Daoy (cell line): ENCODE measurements around the gene MYO15B. TPM values are rescaled to one million over a fixed set of nuclear protein-coding genes. Genes with fewer than 3 reads are reported as not detected.
"Not testable (repeated sequence)": the region's sequence is repeated elsewhere in the genome, so short reads cannot be mapped to it uniquely, and the experiment has no call there.

Experiments
- DNase-seq: peaks from one replicate; pipeline ENCODE4 v3.0.0-alpha.2; 2015; ENCODE audit warnings: low read depth
- total RNA-seq: library from RNA; depleted of rRNA; stranded (reverse); fragments of >200 nt; shearing (Covaris generic); gene quantifications from 2 replicates; pipeline ENCODE4 v1.2.3, GENCODE V29; 2014

The MYO15B gene
- total RNA-seq, 1 experiment from 2014 or later, result 0.69 TPM

DNA sequence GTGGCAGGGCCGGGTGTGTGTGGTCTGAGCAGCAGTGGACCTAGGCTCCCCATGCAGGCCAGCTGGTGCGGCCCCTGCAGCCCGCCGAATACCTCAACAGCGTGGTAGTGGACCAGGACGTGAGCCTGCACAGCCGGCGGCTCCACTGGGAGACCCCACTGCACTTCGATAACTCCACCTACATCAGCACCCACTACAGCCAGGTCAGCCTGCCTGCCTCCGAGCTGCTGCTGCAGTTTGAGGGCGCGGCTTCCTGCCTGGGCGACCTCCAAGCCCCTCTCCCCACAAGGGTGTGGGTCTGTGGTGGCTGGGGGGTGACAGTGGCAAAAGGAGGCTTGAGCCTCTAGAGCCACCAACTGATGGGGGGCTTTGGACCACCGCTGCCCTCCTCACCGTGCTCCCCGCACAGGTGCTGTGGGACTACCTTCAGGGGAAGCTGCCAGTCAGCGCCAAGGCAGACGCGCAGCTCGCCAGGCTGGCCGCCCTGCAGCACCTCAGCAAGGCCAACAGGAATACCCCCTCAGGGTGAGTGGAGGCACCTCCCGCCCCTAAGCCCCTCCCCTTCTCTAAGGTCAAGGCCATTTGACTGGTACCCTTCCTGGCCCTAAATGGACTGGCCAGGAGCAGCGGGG, 37.2 kb downstream of the MYO15B start:
- DNase-seq, result no peak

DNA sequence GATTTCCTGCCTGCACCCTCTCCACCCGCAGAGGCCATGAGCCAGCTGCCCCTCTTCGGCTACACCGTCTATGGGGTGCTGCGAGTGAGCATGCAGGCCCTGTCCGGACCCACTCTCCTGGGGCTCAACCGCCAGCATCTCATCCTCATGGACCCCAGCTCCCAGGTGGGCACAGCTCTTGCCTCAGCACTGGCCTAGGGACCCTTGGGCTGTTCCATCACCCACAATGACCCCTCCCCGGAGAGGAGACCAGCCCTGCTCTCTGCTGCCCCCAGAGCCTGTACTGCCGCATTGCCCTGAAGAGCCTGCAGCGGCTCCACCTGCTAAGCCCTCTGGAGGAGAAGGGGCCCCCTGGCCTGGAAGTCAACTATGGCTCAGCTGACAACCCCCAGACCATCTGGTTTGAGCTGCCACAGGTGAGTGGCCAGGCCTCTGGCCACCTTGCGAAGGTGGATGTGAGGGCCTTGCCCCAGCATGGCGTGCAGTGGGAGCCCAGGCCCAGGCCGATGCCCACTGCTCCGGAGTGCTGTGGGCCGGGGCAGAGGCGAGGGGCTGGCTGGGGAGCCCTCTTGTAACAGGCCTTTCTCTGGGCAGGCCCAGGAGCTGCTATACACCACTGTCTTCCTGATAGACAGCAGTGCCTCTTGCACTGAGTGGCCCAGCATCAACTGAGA, 38.4 kb downstream of the MYO15B start:
- no peak for DNase-seq

DNA sequence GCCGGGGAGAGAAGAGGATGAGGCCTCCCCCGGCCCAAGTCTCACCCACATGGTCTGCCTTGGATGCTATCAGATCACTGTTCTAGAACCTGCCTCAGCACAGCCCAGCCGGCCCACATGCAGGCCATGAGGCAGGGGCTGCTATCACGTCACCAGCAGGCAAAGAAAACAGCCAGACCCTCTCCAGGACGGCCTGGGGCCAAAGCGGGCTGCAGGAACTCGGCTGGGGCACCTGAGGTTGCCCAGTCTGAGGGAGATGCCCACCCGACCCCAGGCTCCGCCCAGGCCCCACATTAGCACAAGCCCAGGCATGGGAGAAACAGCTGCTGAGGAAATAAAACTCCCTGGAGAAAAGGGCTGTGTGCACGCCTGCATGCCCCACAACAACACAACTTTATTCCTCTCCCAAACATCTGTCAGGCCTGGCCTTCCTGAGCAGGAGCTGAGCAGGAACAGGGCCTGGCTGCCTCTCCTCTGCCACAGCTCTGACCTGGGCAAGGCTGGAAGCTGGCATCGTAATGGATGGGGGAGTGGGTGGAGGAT, 39.0 kb downstream of the MYO15B start:
- DNase-seq, result no peak

DNA sequence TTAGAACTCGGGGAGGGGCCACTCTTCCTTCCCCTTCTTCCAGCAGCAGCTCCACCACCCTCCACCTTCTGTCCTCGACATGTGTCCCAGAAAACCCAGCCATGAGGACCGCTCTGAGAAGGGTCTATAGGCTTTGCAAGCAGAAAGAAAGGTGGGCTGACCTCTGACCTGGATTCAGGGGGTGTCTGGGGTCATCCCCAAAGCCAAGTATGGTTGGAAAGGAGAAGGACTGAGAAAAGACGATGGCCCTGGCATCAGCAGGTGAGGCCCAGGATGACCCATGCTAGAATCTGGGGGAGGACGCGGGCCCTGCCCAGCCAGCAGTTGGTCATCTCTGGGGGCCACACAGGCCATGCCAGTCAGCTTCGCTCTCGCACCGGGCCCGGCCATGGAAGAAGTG, 39.5 kb downstream of the MYO15B start:
- DNase-seq, result no peak

DNA sequence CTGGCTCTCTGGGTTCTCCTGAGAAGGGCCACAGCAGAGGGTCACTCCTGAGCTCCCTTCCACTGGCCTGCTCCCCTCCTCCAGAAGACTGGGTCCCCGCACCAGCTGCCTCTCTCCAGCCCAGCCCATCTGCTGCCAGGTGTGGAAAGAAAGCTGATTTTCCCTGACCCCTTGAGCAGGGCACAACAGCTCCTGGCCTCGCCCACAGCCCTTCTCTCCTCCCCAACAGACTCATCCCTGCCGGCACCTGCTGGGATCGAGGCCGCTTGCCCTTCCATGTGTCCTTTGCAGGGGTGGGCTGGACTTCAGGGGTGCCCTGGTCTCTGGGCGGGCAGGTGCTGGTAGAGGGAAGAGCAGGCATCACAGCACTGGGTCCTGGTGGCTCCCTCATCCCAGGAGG, 40.8 kb downstream of the MYO15B start:
- no peak for DNase-seq

DNA sequence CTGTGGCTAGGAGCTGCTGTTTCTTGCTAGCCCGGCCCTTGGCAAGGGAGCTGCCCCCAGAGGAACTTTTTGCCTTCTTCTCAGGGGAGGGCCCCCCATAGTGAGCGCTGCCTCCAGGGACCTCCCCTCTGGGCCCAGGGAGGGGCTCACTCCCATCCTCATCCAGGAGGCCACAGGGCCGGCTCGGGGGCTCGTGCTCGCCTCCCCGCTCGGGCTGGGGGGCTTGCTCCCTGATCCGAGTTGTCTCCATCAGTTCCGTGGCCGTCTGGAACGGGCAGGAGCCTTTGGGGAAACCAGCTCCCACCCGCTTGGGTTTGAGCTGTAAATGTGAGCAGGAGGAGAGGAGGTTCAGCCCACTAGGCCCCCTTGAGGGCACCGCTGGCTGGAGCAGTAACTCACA, 41.6 kb downstream of the MYO15B start:
- DNase-seq, result no peak

DNA sequence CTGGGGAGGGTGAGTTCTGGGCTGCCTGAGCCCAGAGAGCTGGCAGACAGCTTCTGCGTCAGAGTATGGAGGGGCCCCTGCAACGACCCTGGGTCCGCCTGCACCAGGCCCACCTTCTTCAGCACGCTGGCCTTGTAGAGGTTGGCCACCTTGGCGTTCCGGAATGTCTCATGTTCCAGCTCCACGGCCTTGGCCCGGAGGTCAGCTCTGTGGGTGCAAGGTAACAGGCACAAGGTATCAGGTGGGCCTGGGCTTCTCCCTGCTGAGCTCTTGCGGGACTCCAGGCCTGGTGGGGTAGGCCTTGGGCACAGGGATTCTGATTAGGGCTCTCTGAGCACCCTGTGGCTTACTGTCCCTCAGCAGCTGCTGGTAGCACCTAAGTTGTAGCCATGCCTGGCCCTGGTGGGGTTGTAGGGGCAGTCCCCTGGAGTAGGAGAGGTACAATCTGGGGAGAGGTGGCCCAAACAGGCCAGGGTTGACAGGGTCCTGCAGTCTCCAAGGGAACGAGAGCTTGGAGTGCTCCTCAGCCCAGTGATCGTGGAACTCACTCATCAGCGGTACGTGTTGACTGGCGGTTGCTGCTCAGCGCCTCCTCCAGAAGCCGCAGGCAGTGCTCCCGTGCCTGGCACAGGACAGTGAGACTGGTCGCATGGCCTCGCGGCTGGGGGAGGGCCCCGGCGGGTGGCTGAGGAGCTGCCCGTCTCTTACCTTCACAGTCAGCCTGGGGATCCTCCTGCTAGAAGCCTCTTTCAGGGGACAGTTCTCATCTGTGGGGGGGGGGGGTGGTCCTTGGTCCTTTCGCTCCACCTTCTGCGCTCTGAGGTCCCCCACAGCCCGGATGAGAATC, 42.7 kb downstream of the MYO15B start:
- DNase-seq, result no peak

DNA sequence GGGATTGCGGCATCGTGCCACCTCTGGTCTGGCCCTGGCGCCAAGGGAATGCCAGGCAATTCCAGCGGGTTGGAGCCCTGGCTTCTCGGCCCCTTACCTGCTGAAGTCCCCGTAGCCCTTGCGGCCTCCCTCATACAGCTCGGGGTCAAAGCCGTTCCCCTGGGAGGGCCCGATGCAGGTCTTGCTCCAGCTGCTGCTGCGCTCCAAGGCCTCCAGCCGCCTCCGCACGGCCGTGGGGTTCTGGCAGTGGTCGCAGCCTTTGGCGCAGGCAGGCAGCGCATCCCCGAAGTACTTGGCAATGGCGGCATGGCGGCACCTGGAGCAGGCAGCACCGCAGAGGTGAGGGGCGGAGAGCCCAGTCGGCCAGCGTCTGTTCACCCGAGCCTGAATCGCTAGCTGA, 43.8 kb downstream of the MYO15B start:
- no peak for DNase-seq

DNA sequence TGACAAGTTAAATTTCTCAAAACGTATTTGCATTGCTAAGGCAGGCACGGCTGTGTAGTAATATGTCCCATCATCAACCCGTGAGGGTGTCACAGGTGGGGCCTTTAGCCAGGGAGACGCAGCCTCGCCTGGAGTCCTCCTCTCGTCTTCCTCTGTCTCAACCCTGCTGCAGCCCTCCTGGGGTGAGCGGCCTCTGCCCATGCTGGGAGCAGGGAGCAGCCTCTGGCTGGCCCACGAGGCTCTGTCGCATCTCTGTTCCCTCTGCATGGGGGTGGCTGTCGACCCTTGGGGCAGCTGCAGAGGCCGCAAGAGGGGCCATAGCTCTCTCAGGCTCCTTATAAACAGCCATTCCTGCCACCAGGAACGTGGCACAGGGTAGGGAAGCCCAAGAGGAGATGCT, 44.8 kb downstream of the MYO15B start:
- DNase-seq, result no peak

DNA sequence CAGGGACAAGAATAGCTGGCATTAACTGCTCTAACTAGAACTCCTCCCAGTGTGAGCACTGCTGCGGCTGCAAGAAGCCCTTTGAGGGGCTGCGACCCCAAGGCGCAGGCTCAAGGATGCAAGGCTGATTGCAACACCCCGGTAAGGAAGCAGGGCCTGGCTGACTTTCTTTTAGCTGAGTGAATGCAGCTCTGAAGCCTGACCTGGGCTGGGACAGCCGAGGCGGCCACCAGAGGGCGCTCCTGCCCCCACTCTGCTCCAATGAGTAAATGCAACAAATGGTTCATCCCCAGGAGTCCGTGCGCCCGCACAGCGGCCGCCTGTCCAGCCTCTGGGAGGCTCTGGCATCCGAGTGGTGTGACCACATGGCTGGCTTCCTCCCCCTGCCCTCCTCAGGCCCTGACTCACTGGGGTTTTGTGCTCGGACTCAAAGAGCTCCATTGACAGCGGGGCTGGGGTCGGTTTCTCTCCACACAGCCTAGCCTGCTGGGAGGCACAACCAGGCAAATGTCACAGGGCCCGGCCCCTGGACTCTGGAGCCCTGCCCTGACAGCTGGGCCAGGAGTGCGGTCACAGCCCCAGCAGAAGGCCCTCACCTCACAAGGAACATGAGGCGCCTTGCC, 45.4 kb downstream of the MYO15B start, which contains the start of gene SMIM5:
TSS of gene SMIM5 (plus strand) at position 572 of the 623 bp plus-strand sequence. CDS start 6,768 bp downstream, outside the sequence.
- DNase-seq, result peak; percentile 75

DNA sequence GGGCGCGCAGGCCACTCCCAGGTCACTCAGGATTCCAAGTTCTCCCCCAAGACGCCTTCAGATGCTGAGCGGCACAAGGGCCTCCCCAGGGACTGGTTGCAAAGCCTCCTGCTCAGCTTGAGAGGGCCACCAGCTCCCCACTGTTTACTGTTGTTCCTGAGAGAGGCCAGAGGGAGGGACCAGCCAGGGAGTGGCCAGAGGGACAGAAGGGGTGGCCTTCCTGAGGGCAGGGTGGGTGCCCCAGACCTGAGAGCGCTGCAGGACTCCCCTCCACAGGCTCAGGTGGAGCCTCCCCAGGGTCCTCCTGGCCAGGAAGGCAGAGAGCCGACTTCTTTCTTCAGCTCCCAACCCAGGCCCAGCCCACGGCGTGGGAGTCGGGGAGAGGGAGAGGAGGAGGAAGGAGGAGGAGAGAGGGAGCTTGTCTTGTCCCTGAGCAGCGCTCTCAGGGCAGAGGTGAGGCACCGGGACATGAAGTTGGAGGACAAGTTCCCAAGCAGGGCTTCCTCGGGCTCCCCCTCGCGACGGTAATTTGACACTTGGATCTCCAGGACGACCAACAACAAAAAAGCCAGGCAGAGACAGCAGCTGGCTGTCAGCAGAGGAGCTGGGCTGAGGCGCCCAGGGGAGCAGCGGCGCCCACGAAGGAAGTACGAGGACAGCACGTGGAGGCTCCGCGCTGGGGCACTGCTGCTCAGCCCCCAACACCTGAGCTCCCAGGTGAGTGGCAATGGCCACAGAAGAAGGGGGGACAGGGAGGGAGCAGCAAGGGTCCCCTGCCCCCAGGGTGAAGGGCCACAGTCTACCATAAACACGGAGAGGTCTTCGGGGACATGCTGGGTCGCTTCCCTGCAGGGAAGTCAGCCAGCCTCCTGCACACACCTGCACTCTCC, 46.1 kb downstream of the MYO15B start:
- peak; percentile 88 for DNase-seq

DNA sequence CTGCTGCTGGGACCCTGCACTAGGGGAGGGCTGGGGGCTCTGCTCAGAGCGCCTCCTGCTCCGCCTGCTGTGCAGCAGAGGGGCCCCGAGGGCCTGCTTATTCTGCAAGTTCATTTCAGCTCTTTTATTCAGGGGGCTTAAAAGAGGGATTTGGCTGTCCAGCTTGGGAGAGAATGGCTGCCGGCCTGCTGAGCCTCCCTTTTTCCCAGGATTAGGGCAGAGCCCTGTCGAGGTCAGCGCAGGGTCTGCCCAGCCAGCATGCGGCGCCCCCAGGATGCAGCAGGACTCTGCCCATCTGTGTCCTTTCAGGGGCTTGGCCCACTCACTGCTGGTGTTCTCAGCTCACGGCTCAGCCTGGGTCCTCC, 46.8 kb downstream of the MYO15B start:
- no peak for DNase-seq

DNA sequence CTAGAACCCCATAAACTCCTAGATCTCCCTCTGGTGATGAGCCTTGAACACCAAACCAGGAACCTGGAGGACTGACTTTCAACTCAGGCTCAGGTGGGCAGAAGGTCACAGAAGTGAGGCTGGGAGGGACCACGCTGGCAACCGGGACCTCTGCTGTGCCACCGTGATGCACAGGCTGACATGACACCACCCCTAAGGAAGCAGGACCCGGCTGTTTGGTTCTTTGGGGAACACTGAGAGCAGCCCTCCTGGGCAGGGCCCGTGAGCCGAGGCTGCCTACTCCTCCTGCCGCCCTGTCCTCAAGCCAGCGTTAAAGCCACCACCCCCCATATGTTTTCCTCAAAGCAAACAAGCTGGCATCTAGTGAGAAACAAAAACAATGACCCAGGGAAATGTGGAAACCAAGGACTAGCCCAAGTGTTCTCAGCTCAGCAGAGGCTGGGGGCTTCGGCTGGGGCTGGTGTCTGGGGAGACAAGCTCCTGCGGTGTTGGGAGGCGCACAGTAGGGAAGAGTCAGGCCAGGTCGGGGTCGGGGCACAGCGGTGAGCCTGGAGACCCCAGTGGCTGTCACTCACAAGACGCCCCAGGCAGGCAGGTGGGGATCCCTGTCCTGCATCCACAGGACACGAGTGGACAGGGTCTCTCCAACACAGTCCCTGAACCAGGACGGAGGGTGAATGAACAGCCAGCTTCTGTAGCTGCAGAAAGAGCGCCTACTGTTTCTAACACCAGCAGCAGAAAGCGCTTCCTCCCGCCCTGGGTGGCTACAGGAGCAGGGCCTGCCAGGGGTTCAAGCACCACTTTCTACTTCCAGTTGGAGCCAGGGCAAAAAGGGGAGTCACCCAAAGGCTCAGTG, 47.4 kb downstream of the MYO15B start:
- no peak for DNase-seq

DNA sequence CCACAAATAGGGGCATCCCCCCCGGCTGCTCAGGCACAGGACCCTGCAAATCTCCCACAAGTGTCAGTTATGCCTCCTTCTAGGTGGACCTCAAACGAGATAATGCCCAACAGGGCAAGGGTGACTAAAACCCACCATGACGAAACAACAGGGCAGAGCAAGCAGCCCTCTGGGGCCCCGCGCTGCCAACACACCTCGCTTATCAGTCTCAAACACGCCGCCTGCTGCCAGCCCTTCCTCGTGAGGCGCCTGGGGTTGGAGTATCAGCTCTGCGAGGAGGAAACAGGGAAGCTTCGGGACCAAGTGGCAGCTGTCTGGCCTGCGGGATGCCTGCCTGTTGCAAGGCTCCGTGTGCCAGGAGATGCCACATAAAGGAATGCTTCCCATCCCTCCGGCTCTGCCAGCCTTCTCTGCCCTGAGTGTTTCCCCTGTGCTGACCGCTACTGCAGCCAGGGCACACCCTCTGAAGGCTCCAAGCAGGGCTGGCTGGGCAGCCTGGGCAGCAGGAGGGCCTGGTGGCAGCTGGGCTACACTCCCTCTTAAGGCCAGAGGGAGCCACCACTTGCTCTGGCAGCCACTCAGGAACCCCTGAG, 48.1 kb downstream of the MYO15B start:
- DNase-seq, result no peak

DNA sequence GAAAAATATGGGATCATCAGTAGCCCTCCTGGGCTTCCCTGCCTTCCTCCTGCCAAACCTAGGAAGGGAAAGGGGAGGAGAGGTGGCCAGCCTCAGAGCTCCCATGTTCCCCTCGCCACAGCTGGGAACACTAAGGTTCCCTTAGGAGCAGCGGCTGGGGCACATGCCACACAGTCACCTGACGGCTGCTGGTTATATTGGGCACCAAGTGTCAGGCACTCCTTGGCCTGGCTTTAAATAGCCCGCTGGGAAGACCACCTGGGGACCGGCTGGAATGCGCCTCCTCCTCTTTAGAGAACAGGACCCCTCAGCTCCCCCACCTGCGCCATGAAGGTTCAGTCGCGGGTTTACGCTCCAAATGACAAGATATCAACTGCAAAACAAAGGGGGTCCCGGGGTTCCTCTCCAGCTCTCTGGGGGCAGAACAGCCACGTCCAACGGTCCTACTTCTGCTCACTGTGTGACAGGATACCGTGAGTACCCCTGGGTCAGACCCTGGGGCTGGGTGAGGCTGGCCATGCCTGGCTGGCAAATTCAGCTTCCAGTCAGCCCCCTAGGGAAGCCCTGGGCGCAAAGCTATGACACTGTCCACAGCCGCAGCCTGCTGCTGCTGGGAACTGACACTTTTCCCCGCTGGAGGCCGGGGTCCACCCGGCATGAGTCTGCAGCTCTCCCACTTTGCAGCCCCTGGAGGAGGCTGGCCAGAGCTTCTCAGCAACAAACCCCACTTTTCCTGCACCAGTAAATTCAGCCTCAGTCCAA, 49.0 kb downstream of the MYO15B start:
- DNase-seq, result no peak

DNA sequence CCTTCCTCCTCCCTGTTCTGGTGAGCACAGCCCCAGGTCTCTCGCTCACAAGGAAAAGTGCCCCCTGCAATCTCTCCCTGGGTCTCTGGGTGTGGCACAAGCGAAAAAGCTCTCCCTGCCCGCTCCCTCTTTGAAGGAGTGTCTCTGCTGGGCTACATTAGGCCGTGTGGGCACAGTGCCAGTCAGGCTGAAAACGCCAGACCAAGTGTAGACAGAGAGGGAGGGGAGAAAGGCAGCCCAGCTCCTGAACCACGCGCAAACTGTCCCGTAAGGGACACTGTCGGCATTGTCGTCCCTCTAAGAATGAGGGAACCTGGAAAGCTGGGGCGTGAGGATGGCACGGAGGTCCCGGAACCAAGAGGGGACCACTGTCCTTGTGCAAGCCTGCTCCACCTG, 49.5 kb downstream of the MYO15B start:
- DNase-seq, result no peak

DNA sequence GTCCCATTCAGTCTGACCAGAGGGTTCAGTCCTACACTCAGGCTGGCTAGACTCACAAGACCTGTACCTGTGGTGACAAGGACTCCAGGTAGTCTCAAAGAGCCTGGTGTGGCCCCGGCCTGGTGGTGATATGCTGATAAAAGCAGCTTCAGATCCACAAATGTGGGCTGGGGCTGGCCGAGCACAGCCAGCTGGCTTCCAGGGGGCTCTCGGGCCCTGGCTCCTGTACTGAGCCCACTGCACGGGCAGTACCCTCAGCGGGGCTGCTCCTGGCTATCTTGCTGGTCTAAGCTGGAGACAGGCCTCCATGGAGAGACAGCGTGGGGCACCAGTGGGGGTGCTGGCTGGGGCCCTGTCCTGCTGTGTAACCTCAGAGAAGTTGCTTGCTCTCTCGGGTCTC, 50.0 kb downstream of the MYO15B start:
- no peak for DNase-seq

DNA sequence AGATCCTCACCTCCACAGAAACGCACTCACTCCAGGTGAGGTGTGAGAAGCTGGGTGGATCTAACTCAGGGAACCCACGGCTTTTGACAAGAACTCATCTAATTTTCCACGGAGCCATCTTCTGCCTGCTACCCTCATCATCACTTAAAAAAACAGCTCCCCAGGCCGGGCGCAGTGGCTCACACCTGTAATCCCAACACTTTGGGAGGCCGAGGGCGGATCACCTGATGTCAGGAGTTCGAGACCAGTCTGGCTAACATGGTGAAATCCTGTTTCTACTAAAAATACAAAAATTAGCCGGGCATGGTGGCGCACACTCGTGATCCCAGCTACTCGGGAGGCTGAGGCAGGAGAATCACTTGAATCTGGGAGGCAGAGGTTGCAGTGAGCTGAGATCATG, 50.4 kb downstream of the MYO15B start:
- DNase-seq, result not testable (repeated sequence)

DNA sequence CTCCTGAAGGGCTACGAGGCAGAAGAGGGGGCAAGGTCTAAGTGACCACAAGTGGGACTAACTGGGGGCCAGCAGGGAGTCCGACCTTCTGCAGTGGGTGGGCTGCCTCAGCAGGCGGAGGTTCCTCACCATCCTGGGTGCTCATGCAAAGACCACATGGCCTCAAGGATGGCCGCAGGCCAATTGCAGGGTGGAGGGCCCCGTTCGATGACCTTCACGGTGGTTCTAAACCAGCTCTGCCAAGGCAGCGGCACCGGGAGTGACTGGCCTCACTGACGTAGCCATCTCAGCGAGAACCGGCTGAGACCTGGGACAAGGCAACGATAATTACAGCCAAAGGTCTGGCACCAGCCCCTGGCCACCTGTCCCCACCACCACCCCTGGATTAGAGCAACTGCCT, 51.3 kb downstream of the MYO15B start:
- no peak for DNase-seq
